Stomach (tissue), 4 donors: ENCODE data around the gene RNF44.

Experiments used
- EP300 ChIP-seq: sonication (generic); formaldehyde crosslinking; IDR thresholded peaks from one replicate; pipeline ENCODE4 v1.6.1; 2017; ENCODE audit warnings: antibody characterized with exemption
- POLR2A ChIP-seq, 4 donors: fragments of 450-650 bp; IDR thresholded peaks; one replicate each; pipeline ENCODE4 v1.6.1; 2016; ENCODE audit warnings: antibody characterized with exemption in 4 of 4, control low read depth in 2 of 4, mild to moderate bottlenecking in 1 of 4, moderate library complexity in 1 of 4
- TF ChIP-seq, protein P1 (sequence below), 7 experiments: fragments of 450-650 bp in 4 of 7; fragments of 200-600 bp in 3 of 7; sonication (generic) in 3 of 7; IDR thresholded peaks; one replicate each; pipeline ENCODE4 v1.5.1; 2016 to 2019; ENCODE audit warnings: antibody characterized with exemption in 7 of 7, control low read depth in 2 of 7, mild to moderate bottlenecking in 1 of 7

DNA sequence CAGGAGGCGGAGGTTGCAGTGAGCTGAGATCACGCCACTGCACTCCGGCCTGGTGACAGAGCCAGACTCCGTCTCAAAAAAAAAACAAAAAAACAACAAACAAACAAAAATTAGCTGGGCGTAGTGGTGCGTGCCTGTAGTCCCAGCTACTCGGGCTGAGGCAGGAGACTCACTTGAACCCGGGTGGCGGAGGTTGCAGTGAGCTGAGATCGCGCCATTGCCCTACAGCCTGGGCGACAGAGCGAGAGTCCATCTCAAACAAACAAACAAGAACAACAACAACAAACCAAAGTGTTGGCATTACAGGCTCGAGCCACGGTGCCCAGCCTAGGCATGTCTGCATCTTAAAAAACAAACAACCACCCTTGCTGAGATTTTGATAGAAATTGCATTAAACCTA, 12.2 kb downstream of the RNF44 start:
- TF ChIP-seq, protein P1, sequence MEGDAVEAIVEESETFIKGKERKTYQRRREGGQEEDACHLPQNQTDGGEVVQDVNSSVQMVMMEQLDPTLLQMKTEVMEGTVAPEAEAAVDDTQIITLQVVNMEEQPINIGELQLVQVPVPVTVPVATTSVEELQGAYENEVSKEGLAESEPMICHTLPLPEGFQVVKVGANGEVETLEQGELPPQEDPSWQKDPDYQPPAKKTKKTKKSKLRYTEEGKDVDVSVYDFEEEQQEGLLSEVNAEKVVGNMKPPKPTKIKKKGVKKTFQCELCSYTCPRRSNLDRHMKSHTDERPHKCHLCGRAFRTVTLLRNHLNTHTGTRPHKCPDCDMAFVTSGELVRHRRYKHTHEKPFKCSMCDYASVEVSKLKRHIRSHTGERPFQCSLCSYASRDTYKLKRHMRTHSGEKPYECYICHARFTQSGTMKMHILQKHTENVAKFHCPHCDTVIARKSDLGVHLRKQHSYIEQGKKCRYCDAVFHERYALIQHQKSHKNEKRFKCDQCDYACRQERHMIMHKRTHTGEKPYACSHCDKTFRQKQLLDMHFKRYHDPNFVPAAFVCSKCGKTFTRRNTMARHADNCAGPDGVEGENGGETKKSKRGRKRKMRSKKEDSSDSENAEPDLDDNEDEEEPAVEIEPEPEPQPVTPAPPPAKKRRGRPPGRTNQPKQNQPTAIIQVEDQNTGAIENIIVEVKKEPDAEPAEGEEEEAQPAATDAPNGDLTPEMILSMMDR (IDR thresholded peaks at IDR 0.05), result no peak
- TF ChIP-seq POLR2A (IDR thresholded peaks at IDR 0.05) (no peak), EP300 (no peak)
